Measurements from ENCODE around the gene PPP1R2B.
"Not testable (repeated sequence)": the region's sequence is repeated elsewhere in the genome, so short reads cannot be mapped to it uniquely, and the experiment has no call there.

Gene PPP1R2B

GRCh38 chr5:156838961-156839360, 11.1 kb upstream of the PPP1R2B start:
- no peak overlapping the region for H3K4me3 Mint-ChIP-seq
- H3K36me3 Mint-ChIP-seq (ENCODE audit: low read depth) = no peaks in the 10 kb centered on the region
- H3K9me3 Mint-ChIP-seq = no peaks in the 10 kb centered on the region
- no peaks in the 10 kb centered on the region for H3K4me1 Mint-ChIP-seq (ENCODE audit: low read depth)
- no peaks in the 10 kb centered on the region for H3K27me3 Mint-ChIP-seq
- H3K27ac Mint-ChIP-seq = no peak overlapping the region

DNA sequence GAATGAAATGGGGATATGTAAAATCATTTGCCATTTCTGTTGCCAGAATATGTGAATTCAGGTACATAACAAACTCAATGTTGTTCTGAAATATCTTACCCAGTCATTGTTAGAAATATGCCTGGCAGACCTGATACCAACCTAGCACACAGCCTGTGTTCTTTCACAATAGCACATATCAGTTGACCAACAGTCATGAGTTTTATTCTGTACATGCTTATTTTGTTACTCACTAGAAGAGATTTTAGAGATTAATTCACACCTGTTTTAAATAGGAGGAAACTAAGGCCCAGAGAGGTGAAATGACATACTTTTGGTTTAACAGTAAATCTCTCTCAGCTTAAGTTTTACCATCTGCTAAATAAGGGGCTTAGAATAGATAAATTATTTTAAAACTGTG, 8.4 kb upstream of the PPP1R2B start:
- Mint-ChIP-seq H3K27ac (no peak overlapping the region), H3K9me3 (no peaks in the 10 kb centered on the region), H3K27me3 (no peaks in the 10 kb centered on the region), H3K4me1 (ENCODE audit: low read depth) (no peaks in the 10 kb centered on the region), H3K4me3 (no peak overlapping the region), H3K36me3 (ENCODE audit: low read depth) (no peaks in the 10 kb centered on the region)

GRCh38 chr5:156846914-156847313, 3.2 kb upstream of the PPP1R2B start:
- Mint-ChIP-seq H3K27ac (no peak overlapping the region), H3K36me3 (ENCODE audit: low read depth) (peaks cover 10% of the 10 kb centered on the region), H3K4me3 (no peak overlapping the region), H3K4me1 (ENCODE audit: low read depth) (no peaks in the 10 kb centered on the region), H3K9me3 (peaks cover 16% of the 10 kb centered on the region), H3K27me3 (peaks cover 24% of the 10 kb centered on the region)

DNA sequence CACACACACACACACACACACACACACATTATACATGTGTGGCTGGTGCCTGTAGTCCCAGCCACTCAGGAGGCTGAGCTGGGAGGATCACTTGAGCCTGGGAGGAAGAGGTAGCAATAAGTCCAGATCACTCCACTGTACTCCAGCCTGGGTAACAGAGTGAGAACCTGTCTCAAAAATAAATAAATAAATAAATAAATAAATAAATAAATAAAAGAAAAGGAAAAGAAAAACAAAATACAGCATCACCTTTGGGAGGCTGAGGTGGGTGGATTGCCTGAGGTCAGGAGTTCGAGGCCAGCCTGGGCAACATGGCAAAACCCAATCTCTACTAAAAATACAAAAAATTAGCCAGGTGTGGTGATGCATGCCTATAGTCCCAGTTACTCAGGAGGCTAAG, 1.6 kb upstream of the PPP1R2B start:
- peaks cover 25% of the 10 kb centered on the region for H3K27me3 Mint-ChIP-seq
- peaks cover 16% of the 10 kb centered on the region for H3K9me3 Mint-ChIP-seq
- not testable (repeated sequence) for H3K4me1 Mint-ChIP-seq (ENCODE audit: low read depth); H3K4me3 Mint-ChIP-seq; H3K27ac Mint-ChIP-seq
- H3K36me3 Mint-ChIP-seq (ENCODE audit: low read depth) = peaks cover 10% of the 10 kb centered on the region

DNA sequence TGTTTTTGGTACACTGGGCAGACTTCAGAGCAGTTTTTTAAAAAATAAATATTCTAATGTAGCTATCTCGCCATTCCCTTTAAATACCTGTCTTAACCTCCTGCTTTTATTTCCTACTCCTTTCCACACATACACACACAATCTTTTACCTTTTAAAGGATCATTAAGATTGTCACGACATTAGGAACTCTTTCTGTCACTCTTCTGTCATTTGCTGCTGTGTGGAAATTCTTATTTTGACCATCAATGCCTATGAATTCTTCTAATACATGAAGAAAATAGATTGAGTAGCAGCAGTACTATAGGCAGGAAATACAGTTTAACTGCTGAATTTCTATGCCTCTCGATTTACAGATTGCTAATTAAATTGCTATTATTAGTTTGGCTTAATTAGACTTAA, 1.8 kb downstream of the PPP1R2B start:
- peaks cover 29% of the 10 kb centered on the region for H3K9me3 Mint-ChIP-seq
- H3K4me1 Mint-ChIP-seq (ENCODE audit: low read depth) = no peaks in the 10 kb centered on the region
- no peak overlapping the region for H3K27ac Mint-ChIP-seq
- no peak overlapping the region for H3K4me3 Mint-ChIP-seq
- peaks cover 25% of the 10 kb centered on the region for H3K27me3 Mint-ChIP-seq
- peaks cover 14% of the 10 kb centered on the region for H3K36me3 Mint-ChIP-seq (ENCODE audit: low read depth)

DNA sequence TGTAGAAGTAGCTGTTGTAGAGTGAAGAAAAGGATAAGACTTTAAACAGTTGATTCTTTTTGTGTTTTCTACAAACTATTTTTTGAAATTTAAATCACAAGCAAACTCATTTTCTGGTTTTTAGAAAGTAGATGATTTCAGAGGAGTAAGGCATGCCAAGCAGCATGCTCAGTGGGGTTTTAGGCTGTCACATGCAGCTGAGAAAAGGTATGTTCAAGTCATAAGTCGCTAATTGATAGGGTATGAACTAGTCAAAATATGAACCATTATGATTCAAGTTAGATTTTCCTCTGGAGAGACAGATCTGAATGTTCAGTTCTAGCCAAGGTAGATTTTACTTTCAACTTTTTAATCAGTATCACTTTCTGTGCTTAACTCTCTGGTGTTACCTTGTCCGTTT, 3.0 kb downstream of the PPP1R2B start:
- H3K27me3 Mint-ChIP-seq = peaks cover 19% of the 10 kb centered on the region
- H3K27ac Mint-ChIP-seq = not testable (repeated sequence)
- peaks cover 17% of the 10 kb centered on the region for H3K9me3 Mint-ChIP-seq

GRCh38 chr5:156865427-156865826, 15.3 kb downstream of the PPP1R2B start:
- Mint-ChIP-seq H3K27me3 (no peaks in the 10 kb centered on the region), H3K27ac (no peak overlapping the region), H3K9me3 (peaks cover 7% of the 10 kb centered on the region), H3K4me3 (no peak overlapping the region), H3K4me1 (ENCODE audit: low read depth) (peaks cover 8% of the 10 kb centered on the region), H3K36me3 (ENCODE audit: low read depth) (peaks cover 2% of the 10 kb centered on the region)

More for the DNA sequence above, 3.0 kb downstream of the PPP1R2B start:
- H3K4me3 Mint-ChIP-seq; H3K4me1 Mint-ChIP-seq (ENCODE audit: low read depth): not testable (repeated sequence)
- H3K36me3 Mint-ChIP-seq (ENCODE audit: low read depth) = peaks cover 14% of the 10 kb centered on the region

DNA sequence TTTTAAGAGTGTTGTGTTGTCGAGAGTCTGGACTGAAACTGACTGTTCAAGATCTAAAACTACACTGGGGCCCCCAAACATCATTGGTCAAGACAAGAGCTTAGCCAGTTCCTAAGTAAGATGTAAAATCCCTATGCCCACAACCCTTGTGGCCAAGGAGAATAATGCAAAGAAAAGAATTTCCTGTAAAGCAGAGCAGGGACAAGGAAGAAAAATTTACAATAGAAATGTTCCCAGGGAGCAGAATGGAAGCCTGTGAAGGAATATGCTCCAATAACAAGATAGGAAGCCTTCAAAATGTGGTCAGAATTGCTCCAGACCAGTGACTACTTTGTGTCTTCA, 20.4 kb downstream of the PPP1R2B start:
- Mint-ChIP-seq H3K27me3 (no peaks in the 10 kb centered on the region), H3K27ac (no peak overlapping the region), H3K4me1 (ENCODE audit: low read depth) (peaks cover 4% of the 10 kb centered on the region), H3K4me3 (no peak overlapping the region), H3K36me3 (ENCODE audit: low read depth) (peaks cover 3% of the 10 kb centered on the region), H3K9me3 (peaks cover 22% of the 10 kb centered on the region)

GRCh38 chr5:156871212-156871611, 21.1 kb downstream of the PPP1R2B start:
- Mint-ChIP-seq H3K4me1 (ENCODE audit: low read depth) (peaks cover 4% of the 10 kb centered on the region), H3K4me3 (no peak overlapping the region), H3K27ac (no peak overlapping the region), H3K36me3 (ENCODE audit: low read depth) (peaks cover 3% of the 10 kb centered on the region), H3K9me3 (peaks cover 22% of the 10 kb centered on the region), H3K27me3 (no peaks in the 10 kb centered on the region)

GRCh38 chr5:156879665-156880285, 29.7 kb downstream of the PPP1R2B start:
- Mint-ChIP-seq H3K36me3 (ENCODE audit: low read depth) (no peaks in the 10 kb centered on the region), H3K4me1 (ENCODE audit: low read depth) (no peaks in the 10 kb centered on the region), H3K27ac (no peak overlapping the region), H3K9me3 (no peaks in the 10 kb centered on the region), H3K4me3 (no peak overlapping the region), H3K27me3 (peaks cover 7% of the 10 kb centered on the region)

- Mint-ChIP-seq H3K4me3 (no peak overlapping the region), H3K27me3 (peaks cover 10% of the 10 kb centered on the region), H3K27ac (no peak overlapping the region), H3K9me3 (no peaks in the 10 kb centered on the region), H3K36me3 (ENCODE audit: low read depth) (no peaks in the 10 kb centered on the region), H3K4me1 (ENCODE audit: low read depth) (no peaks in the 10 kb centered on the region)
Measured at GRCh38 chr5:156883316-156883875, 33.3 kb downstream of the PPP1R2B start.

DNA sequence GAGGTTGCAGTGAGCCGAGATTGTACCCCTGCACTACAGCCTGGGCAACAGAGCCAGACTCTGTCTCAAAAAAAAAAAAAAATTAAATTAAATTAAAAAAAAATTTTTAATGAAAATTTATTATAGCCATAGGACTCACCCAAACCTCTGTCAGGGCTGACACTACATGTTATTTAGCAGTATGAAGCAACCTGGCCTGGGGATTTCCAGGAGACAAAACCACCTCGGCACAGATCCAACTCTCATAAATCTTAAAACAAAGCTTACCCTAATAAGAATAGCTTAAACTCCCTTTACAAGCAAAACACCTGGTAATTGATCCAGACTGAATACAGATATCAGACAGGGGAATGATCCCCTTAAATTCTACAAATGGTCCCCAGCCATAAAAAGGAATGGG, 38.4 kb downstream of the PPP1R2B start:
- peaks cover 6% of the 10 kb centered on the region for H3K27me3 Mint-ChIP-seq
- H3K9me3 Mint-ChIP-seq = no peaks in the 10 kb centered on the region
- peaks cover 20% of the 10 kb centered on the region for H3K4me1 Mint-ChIP-seq (ENCODE audit: low read depth)
- H3K27ac Mint-ChIP-seq = no peak overlapping the region
- no peaks in the 10 kb centered on the region for H3K36me3 Mint-ChIP-seq (ENCODE audit: low read depth)
- H3K4me3 Mint-ChIP-seq = no peak overlapping the region

DNA sequence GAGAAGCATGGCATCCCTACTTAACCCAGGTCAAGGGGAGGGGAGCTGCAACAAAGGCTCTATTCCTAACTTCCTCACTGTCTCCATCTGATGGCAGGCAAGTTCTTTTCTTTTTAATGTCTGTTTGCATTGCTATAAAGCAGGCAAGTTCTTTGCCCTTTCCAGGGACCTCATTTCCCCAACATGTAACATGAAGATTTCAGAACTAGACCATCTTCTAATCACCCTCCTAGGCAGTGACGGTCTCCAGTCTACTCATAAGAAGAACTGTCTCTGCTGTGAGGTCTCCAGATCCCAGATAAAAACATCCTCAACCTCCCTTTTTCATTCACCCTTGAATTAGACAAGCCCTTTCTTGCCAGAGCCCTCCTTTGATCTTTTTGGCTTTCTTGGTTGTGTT, 42.1 kb downstream of the PPP1R2B start:
- no peaks in the 10 kb centered on the region for H3K9me3 Mint-ChIP-seq
- H3K4me3 Mint-ChIP-seq = no peak overlapping the region
- H3K4me1 Mint-ChIP-seq (ENCODE audit: low read depth) = peaks cover 27% of the 10 kb centered on the region
- peak overlapping the region; percentile 18 for H3K27ac Mint-ChIP-seq
- peaks cover under 1% of the 10 kb centered on the region for H3K27me3 Mint-ChIP-seq
- H3K36me3 Mint-ChIP-seq (ENCODE audit: low read depth) = no peaks in the 10 kb centered on the region

DNA sequence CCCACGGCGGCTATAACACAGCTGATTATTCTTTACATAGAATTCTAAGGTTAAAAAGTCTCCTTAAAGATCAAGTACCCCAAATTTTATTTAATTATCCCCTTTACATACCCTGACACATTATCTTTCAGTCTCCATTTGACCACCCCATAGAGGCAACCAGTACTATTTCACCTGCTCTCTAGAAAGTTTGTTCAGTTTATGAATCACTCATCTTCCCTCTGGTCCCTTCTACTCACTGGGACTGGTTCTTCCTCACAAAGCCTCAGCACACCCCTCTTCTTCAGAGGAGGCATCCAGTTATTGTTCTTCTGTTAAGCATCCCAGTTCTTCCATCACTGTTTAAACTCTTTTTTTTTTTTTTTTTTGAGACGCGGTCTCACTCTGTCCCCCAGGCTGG, 42.8 kb downstream of the PPP1R2B start:
- H3K4me3 Mint-ChIP-seq = no peak overlapping the region
- H3K27me3 Mint-ChIP-seq = no peaks in the 10 kb centered on the region
- H3K36me3 Mint-ChIP-seq (ENCODE audit: low read depth) = no peaks in the 10 kb centered on the region
- H3K27ac Mint-ChIP-seq = peak overlapping the region; percentile 10
- peaks cover 27% of the 10 kb centered on the region for H3K4me1 Mint-ChIP-seq (ENCODE audit: low read depth)
- H3K9me3 Mint-ChIP-seq = no peaks in the 10 kb centered on the region

DNA sequence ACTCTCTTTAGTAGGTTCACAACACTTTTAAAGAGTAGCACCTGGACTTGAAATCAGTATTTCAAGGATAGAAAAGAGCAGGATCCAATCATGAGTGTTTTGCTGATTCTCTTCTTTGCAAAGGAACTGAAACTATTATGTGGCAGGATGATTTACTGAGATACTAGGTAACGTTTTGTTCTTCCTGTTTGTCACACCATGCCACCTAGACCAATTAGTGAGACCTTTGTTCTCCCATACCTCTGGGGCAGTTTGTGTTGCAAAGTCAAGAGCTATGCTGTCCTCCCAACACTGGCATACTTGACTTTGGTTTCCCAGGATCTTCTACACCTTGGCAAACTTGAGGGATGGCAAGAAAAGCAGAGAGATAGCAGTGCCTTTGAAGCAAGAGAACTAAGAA, 43.4 kb downstream of the PPP1R2B start:
- Mint-ChIP-seq H3K9me3 (no peaks in the 10 kb centered on the region), H3K4me1 (ENCODE audit: low read depth) (peaks cover 27% of the 10 kb centered on the region), H3K4me3 (no peak overlapping the region), H3K27me3 (no peaks in the 10 kb centered on the region), H3K36me3 (ENCODE audit: low read depth) (no peaks in the 10 kb centered on the region), H3K27ac (no peak overlapping the region)

GRCh38 chr5:156896546-156896945, 46.5 kb downstream of the PPP1R2B start:
- Mint-ChIP-seq H3K4me1 (ENCODE audit: low read depth) (peaks cover 24% of the 10 kb centered on the region), H3K4me3 (no peak overlapping the region), H3K36me3 (ENCODE audit: low read depth) (no peaks in the 10 kb centered on the region), H3K27me3 (no peaks in the 10 kb centered on the region), H3K9me3 (no peaks in the 10 kb centered on the region), H3K27ac (no peak overlapping the region)
